ENCODE data around the gene ZNF879.

DNA sequence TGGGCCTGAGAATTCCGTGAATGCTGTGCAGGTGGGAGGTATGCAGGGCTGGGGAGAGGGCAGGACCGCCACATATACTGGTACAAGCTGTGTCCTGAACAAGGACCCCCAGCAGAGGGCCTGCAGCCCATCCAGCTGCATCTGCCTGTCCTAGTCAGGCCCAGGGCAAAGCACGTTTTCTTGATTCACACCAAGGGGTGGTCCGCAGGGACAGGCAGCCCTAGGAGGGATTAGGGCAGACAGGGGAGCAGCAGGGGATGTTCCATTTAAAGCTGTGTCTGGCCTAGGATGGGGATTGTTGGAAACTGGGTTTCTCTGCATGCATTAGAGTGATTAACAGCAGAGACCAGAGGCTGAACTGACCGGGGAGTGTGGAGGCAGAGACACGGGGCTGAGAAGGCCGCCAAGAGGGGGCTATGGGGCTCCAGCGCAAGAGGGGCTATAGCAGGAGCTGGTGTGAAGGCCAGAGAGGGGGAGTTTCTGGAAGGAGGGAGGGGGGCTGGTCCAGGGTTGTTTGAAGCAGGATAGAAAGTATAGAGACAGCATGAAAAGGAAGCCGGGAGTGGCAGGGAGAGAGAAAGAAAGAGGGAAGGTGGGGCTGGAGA, 31.2 kb upstream of the ZNF879 start:
- no peak for TF ChIP-seq POLR2A (IDR thresholded peaks at IDR 0.05)
- TF ChIP-seq, protein P1, sequence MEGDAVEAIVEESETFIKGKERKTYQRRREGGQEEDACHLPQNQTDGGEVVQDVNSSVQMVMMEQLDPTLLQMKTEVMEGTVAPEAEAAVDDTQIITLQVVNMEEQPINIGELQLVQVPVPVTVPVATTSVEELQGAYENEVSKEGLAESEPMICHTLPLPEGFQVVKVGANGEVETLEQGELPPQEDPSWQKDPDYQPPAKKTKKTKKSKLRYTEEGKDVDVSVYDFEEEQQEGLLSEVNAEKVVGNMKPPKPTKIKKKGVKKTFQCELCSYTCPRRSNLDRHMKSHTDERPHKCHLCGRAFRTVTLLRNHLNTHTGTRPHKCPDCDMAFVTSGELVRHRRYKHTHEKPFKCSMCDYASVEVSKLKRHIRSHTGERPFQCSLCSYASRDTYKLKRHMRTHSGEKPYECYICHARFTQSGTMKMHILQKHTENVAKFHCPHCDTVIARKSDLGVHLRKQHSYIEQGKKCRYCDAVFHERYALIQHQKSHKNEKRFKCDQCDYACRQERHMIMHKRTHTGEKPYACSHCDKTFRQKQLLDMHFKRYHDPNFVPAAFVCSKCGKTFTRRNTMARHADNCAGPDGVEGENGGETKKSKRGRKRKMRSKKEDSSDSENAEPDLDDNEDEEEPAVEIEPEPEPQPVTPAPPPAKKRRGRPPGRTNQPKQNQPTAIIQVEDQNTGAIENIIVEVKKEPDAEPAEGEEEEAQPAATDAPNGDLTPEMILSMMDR (IDR thresholded peaks at IDR 0.05): no peak

Data from gastroesophageal sphincter (tissue), 3 donors.